GM12873 (cell line): ENCODE results near the gene APOM.

ENCODE experiments used
- CTCF ChIP-seq: IDR thresholded peaks from 2 replicates; pipeline ENCODE4 v1.5.1; 2012; ENCODE audit warnings: low read depth, mild to moderate bottlenecking, moderate library complexity, low read length, control low read depth; ENCODE audit not compliant: insufficient read depth; ENCODE audit errors: missing control alignments

APOM gene

DNA sequence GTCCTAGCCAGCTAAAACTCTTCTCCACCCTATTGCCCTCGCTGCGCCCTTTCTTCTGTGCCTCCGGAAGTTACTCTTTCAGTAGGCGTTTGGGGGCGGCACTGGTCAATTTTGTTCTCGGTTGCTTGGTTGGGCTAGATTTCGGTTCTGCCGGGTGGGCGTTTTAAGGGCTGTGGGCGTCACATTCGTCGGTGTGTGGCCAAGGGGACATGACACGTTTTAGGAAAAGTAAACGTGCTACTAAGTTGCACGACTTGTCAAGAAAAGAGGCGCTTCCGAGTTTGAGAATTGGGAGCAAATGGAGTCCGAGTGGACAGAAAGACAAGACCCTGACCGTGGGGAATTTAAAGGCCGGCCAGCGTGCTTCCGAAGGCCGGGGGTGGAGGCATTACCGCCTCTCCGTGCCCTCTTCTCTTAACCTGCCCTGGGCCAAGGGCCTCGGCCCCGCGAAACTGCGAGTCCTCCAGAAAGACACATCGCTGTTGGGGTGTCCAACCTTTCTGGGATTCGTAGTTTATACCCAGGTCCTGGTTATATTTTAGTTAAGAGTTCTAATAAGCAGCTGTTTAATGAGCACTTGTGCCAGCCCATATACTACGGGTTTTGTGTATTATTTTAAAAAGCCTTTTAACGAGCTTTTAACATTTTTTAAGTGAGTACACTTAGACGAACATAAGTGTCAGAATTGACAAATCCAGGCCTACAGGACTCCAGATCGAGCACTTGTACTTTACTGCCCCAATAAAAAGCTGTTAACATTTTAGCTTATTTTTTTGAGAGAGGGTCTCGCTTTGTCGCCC, 2.6 kb upstream of the APOM start:
- no peak for TF ChIP-seq CTCF

DNA sequence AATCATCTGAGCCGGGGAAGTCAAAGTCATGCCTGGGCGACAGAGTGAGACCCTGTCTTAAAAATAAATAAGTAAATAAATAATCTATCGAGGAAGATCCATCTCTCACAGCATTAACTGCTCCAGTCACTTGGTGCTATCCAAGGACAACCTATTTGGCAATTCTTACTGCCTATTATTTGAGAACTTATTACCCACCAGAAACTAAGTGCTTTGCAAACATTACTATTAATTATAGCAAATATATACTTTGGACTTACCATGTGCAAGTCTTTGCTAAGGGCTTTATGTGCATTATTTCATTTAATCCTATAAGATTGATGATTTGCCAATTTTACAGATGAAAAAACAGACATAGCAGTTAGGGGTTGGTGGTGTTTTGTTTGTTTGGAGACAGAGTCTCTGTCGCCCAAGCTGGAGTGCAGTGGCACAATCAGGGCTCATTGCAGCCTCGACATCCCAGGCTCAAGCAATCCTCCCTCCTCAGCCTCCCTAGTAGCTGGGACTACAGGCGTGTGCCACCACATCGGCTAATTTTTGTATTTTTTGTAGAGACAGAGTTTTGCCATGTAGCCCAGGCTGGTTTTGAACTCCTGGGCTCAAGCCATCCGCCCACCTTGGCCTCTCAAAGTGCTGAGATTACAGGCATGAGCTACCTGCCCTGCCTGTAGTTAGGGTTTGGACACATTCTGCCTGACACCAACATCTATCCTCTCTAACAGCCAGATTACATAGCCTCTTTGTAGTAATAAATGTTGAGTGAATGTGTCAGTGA, 933 bp upstream of the APOM start:
- no peak for TF ChIP-seq CTCF

GRCh38 chr6:31657406-31658157, 1.9 kb downstream of the APOM start:
- TF ChIP-seq CTCF: no peak

DNA sequence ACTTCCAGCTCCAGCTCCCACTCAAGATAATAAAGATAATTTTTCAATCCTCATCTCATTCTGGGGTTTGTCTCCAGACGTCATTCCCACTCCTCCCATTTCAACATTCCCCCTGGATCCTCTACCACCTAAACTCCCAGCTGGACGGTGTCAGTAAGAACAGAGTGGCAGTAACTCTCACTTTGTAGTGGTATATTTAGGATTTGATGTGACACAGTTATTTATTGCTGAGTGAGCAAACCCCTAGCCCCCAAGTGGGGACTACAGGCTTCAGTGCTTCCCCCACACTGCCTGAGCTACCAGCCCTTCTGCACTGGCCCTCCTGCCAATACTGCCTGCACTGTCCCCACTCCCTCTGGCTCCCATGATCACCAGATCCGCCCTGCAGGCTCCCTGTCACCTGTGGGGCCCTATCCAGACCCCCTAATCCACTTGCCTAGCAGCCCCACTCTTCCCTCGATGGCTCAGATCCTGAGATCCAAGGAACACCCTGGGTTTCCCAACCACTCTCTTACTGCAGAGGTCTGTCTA, 2.5 kb downstream of the APOM start:
- TF ChIP-seq CTCF: no peak

GRCh38 chr6:31658983-31659648, 3.4 kb downstream of the APOM start:
- TF ChIP-seq CTCF: no peak

DNA sequence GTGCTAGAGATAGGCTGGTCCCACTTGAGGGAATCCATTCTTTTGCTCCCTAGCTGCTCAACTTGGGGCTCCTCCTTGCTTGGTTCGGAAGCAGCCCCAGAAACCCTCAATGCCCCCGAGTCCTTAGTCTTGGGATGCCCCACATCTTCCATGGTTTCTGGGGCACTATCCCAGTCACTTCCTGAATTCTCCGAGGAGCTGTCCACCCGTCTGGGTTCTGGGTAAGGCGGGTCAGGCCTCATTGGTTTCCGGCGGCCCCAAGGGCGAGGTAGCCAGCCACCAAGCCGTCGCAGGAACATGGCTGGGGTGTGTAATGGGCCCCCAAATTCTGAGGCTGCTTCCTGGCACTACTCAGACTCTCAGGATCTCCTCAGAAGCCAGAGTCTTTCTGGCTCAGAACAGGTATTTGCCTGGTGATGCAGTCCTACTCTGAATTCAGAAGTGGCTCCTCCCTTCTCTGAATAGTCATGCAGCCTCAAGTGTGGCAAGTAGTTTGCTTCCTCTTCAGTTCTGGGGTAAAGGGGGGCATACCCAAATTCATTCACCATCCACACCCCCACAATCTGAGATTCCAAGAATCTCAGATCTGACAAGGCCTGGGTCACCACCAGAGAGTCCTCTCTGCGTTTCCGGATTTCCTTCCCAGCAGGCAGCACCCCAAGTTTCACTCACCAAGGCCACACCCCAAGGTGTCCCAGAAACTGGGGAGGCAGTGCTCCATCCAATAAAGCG, 4.1 kb downstream of the APOM start:
- TF ChIP-seq CTCF: no peak
